ENCODE measurements around the gene MEGF11. TPM values are rescaled to one million over a fixed set of nuclear protein-coding genes. Genes with fewer than 3 reads are reported as not detected.

The MEGF11 gene
- total RNA-seq, 1 donor from 2014 or later = not detected

DNA sequence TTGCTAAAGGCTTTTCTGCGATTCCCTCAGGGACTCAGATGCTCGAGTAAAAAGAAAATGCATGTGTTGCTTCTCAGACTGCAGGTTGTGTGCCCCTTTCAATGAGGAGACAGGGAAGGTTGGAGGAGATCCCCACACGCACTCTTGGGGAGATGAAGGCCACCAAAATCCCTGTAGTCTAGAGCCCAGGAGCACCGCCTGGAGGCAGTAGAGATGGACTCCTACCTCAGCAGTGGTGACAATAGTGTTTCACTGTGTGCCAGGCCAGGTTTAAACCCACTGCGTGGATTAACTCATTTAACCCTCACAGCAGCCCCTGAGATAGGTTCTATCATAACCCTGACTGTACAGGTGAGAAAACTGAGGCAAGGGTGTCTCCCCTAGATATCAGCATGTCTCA lies 15.2 kb downstream of the MEGF11 start:
- no peak overlapping the region for H3K4me3 ChIP-seq (ENCODE audit: low read depth, low read length)
- no peak for FAIRE-seq
- DNase-seq (ENCODE audit: low read depth) = no peak
- TF ChIP-seq, protein P1, sequence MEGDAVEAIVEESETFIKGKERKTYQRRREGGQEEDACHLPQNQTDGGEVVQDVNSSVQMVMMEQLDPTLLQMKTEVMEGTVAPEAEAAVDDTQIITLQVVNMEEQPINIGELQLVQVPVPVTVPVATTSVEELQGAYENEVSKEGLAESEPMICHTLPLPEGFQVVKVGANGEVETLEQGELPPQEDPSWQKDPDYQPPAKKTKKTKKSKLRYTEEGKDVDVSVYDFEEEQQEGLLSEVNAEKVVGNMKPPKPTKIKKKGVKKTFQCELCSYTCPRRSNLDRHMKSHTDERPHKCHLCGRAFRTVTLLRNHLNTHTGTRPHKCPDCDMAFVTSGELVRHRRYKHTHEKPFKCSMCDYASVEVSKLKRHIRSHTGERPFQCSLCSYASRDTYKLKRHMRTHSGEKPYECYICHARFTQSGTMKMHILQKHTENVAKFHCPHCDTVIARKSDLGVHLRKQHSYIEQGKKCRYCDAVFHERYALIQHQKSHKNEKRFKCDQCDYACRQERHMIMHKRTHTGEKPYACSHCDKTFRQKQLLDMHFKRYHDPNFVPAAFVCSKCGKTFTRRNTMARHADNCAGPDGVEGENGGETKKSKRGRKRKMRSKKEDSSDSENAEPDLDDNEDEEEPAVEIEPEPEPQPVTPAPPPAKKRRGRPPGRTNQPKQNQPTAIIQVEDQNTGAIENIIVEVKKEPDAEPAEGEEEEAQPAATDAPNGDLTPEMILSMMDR (IDR thresholded peaks at IDR 0.05; ENCODE audit: insufficient read depth, low read length, severe bottlenecking) = no peak
- H3K36me3 ChIP-seq (ENCODE audit: control insufficient read depth, insufficient read depth, low read length) = no peaks in the 10 kb centered on the region
- peaks cover 5% of the 10 kb centered on the region for H3K27me3 ChIP-seq (ENCODE audit: control insufficient read depth, insufficient read depth, low read length)

DNA sequence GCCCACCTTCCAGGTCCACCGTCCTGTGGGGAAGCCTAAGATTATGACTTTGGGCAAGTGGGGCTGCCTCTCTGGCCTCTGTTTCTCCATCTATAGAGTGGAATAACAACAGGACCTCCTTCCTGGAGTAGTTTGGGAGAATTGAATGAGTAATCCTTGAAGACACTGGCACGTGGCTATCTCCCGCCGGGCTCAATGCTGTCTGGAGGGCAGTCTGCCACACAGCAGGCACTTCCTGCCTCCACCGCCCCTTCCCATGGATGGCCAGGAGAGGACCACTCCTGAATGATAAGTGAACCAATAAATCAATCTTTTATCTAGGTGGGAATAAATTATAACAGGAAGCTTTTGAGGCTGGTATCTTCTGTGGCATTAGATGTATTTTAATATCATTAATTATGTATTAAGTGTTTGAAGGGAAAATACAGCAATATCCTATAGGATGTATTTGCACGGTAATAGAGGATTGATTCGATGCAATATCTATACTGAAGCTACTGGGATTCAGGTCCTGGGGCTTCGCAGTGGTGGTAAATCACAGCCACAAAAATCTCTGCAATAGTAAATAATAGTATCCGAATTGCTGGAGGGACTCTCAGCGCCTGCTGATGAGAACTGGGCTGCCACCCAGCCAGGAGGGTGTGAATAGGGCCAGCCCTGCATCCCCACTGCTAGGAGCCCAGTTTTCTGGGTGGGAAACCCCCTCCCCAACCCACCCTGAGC lies 15.9 kb downstream of the MEGF11 start:
- no peak for DNase-seq (ENCODE audit: low read depth)
- FAIRE-seq = no peak
- H3K4me3 ChIP-seq (ENCODE audit: low read depth, low read length) = no peak overlapping the region
- H3K27me3 ChIP-seq (ENCODE audit: control insufficient read depth, insufficient read depth, low read length) = peaks cover 5% of the 10 kb centered on the region
- no peaks in the 10 kb centered on the region for H3K36me3 ChIP-seq (ENCODE audit: control insufficient read depth, insufficient read depth, low read length)
- TF ChIP-seq, protein P1 (IDR thresholded peaks at IDR 0.05; ENCODE audit: insufficient read depth, low read length, severe bottlenecking) = no peak

DNA sequence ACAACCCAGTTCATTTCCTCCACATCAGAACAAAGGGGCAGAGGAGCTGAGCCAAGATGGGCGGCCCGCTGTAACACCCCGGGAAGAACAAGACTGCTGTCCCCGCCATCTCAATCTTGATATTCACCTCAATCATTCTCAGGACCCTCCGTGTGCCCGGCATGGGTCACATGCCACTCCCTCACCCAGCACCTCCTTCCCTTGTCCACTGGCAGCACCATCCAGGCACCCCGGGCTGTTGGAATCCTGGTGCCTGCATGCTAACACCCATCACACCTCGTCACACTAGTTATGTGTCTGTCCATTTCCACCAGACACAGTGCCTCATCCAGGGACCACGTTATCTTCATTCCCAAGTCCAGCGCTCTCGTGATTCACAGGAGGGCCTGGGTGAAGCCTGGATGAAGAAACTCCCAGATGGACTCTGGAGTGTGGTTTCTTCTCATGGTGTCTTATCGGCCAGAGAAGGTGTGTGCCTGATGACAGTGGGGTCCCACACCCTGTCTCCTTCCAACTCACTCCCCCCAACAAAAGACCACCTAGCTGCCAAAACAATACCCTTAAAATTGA lies 16.7 kb downstream of the MEGF11 start:
- DNase-seq (ENCODE audit: low read depth) = no peak
- Histone ChIP-seq H3K36me3 (ENCODE audit: control insufficient read depth, insufficient read depth, low read length) (no peaks in the 10 kb centered on the region), H3K4me3 (ENCODE audit: low read depth, low read length) (no peak overlapping the region), H3K27me3 (ENCODE audit: control insufficient read depth, insufficient read depth, low read length) (peaks cover 5% of the 10 kb centered on the region)
- FAIRE-seq = no peak
- TF ChIP-seq, protein P1 (IDR thresholded peaks at IDR 0.05; ENCODE audit: insufficient read depth, low read length, severe bottlenecking) = no peak

DNA sequence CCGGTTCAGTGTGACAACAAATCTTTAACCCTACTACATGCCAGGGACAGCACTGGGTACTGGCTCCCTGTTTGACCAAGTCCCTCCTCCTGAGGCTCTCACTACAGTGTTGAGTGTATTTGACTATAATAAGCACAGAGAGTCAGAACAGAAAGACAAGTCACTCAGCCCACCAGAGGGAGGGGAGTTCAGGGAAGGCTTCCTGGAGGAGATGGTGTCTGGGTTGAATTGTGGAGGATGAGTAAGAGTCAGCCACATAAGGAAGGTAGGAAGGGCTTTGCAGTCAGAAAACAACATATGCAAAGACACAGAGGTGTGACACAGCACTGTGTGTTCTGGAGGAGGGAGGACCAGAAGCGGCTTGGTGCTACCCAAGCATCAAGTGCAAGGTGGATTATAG lies 17.7 kb downstream of the MEGF11 start:
- Histone ChIP-seq H3K36me3 (ENCODE audit: control insufficient read depth, insufficient read depth, low read length) (no peaks in the 10 kb centered on the region), H3K27me3 (ENCODE audit: control insufficient read depth, insufficient read depth, low read length) (peaks cover 5% of the 10 kb centered on the region), H3K4me3 (ENCODE audit: low read depth, low read length) (no peak overlapping the region)
- no peak for DNase-seq (ENCODE audit: low read depth)
- TF ChIP-seq, protein P1 (IDR thresholded peaks at IDR 0.05; ENCODE audit: insufficient read depth, low read length, severe bottlenecking) = no peak
- FAIRE-seq = no peak

DNA sequence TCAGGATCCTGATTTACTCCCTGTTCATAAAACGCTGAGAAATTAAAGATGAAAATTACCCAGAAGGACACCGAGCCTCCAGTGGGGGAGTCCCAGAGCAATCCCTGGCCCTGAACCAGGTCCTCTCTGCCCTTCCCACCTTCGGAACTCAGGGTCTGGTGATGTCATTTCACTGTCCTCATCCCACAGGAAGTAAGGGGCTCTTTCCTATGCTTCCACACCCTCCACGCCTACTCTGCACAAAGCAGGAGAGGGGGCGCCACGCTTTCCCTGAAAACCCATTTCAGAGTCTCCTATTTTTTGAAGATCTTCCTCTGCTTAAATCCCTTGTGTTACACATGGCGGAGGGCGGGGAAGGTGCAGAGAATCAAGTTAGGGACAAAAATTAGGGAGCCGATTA lies 18.8 kb downstream of the MEGF11 start:
- peaks cover 7% of the 10 kb centered on the region for H3K27me3 ChIP-seq (ENCODE audit: control insufficient read depth, insufficient read depth, low read length)
- TF ChIP-seq, protein P1 (IDR thresholded peaks at IDR 0.05; ENCODE audit: insufficient read depth, low read length, severe bottlenecking) = no peak
- no peak overlapping the region for H3K4me3 ChIP-seq (ENCODE audit: low read depth, low read length)
- DNase-seq (ENCODE audit: low read depth) (no peak), FAIRE-seq (no peak)
- no peaks in the 10 kb centered on the region for H3K36me3 ChIP-seq (ENCODE audit: control insufficient read depth, insufficient read depth, low read length)
